K562 (cell line): ENCODE results near the gene RAD54L. TPM values are rescaled to one million over a fixed set of nuclear protein-coding genes. Genes with fewer than 3 reads are reported as not detected.

Source experiments
- E2F6 ChIP-seq, 2 experiments: IDR thresholded peaks; 2 replicates each; pipeline ENCODE4 v1.6.1; 2011; ENCODE audit warnings: borderline replicate concordance in 1 of 2, control low read depth in 1 of 2, low read depth in 1 of 2, low read length in 1 of 2, mild to moderate bottlenecking in 1 of 2, mixed read lengths in 1 of 2, moderate library complexity in 1 of 2; ENCODE audit not compliant: insufficient read depth in 1 of 2, insufficient read length in 1 of 2, poor library complexity in 1 of 2, severe bottlenecking in 1 of 2; ENCODE audit errors: extremely low read depth in 1 of 2
- ETS2 ChIP-seq: IDR thresholded peaks from 2 replicates; pipeline ENCODE4 v1.6.1; 2016; ENCODE audit warnings: borderline replicate concordance, missing genetic modification characterization, mild to moderate bottlenecking, moderate library complexity, missing compliant biosample characterization; ENCODE audit not compliant: poor library complexity, severe bottlenecking
- ETV5 ChIP-seq: sonication (generic); formaldehyde crosslinking; IDR thresholded peaks from 2 replicates; pipeline ENCODE4 v1.4.0; 2020; ENCODE audit warnings: low read depth, mild to moderate bottlenecking, missing genetic modification reagents
- EWSR1 ChIP-seq: fragments of 450-650 bp; IDR thresholded peaks from 2 replicates; pipeline ENCODE4 v1.6.1; 2018; ENCODE audit warnings: borderline replicate concordance, mild to moderate bottlenecking, low read depth, moderate library complexity; ENCODE audit not compliant: partially characterized antibody
- KLF10 ChIP-seq: fragments of 250-450 bp; sonication (Bioruptor Pico); IDR thresholded peaks from 2 replicates; pipeline ENCODE4 v1.6.1; 2021; ENCODE audit warnings: matching md5 sums
- PHF8 ChIP-seq: fragments of 200-600 bp; sonication (generic); IDR thresholded peaks from 2 replicates; pipeline ENCODE4 v1.6.1; 2012; ENCODE audit warnings: mixed run types, mild to moderate bottlenecking, inconsistent platforms, low read length, moderate library complexity, borderline replicate concordance
- SIN3B ChIP-seq: fragments of 450-650 bp; IDR thresholded peaks from 2 replicates; pipeline ENCODE4 v1.6.1; 2017; ENCODE audit warnings: low read depth, mild to moderate bottlenecking, moderate library complexity
- SNRNP70 ChIP-seq: fragments of 200-400 bp; formaldehyde crosslinking; optimal IDR thresholded peaks from 2 replicates; pipeline ENCODE3; 2017; ENCODE audit warnings: low read depth, low read length
- STAT5A ChIP-seq: IDR thresholded peaks from 2 replicates; pipeline ENCODE4 v1.6.1; 2012; ENCODE audit warnings: low read length, inconsistent platforms, borderline replicate concordance
- TFE3 ChIP-seq: fragments of 450-650 bp; formaldehyde crosslinking; IDR thresholded peaks from 2 replicates; pipeline ENCODE4 v1.4.0; 2020; ENCODE audit warnings: mild to moderate bottlenecking, mixed read lengths
- THAP7 ChIP-seq: fragments of 250-450 bp; sonication (Bioruptor Pico); IDR thresholded peaks from 2 replicates; pipeline ENCODE4 v1.5.0; 2021
- ZNF407 ChIP-seq: fragments of 450-650 bp; IDR thresholded peaks from 2 replicates; pipeline ENCODE4 v1.6.1; 2016; ENCODE audit warnings: low read depth
- polyA plus RNA-seq, 8 experiments: library from polyadenylated mRNA; depleted of rRNA in 4 of 8; stranded (reverse) in 5 of 8; unstranded in 3 of 8; fragments of >200 nt; fragmentation: Nextera tagmentation in 2 of 8; fragmentation: Illumina TruSeq in 1 of 8; extraction: Ambion mirVana in 2 of 8; extraction: Trizol in 1 of 8; gene quantifications; 2 replicates each; pipeline versions ENCODE4 v1.2.1 to v1.2.3, GENCODE V29; 2011 to 2014; ENCODE audit warnings: inconsistent platforms in 1 of 8, missing spikeins in 1 of 8
- total RNA-seq, 7 experiments: library from RNA; depleted of rRNA in 6 of 7; stranded (reverse); fragments of >200 nt in 6 of 7; fragmentation: Illumina TruSeq in 2 of 7; extraction: Trizol in 2 of 7; gene quantifications; 2 replicates each; pipeline versions ENCODE4 v1.2.1 to v1.2.3, GENCODE V29; 2011 to 2021; ENCODE audit warnings: low replicate concordance in 1 of 7

The RAD54L gene
- total and polyA plus RNA-seq, 9 of the 15 experiments (the other 6 are each of a cell fraction or from before 2014, with no cell fraction given), result 17.9 to 92.3 (median 37.5) TPM

GRCh38 chr1:46247436-46248121, at the start of gene RAD54L (continued):
- TF ChIP-seq ZNF407, result peak; percentile 41; the same call in 1 of the 2 replicates
- no peak for TF ChIP-seq STAT5A
- no peak for TF ChIP-seq ETS2
- peak; percentile 80 for TF ChIP-seq PHF8
- TF ChIP-seq E2F6 (IDR thresholded peaks at IDR 0.05; ENCODE audit: borderline replicate concordance in 1 of 2, extremely low read depth in 1 of 2, insufficient read depth in 1 of 2, insufficient read length in 1 of 2, low read depth in 1 of 2, low read length in 1 of 2, poor library complexity in 1 of 2, severe bottlenecking in 1 of 2), result peak; percentile 85
- no peak for TF ChIP-seq SNRNP70
- no peak for TF ChIP-seq EWSR1
- peak; percentile 90 for TF ChIP-seq SIN3B
- peak; percentile 60 for TF ChIP-seq ETV5
- no peak for TF ChIP-seq TFE3
- TF ChIP-seq THAP7 (CRISPR knock-in tag), result no peak
- no peak for TF ChIP-seq KLF10 (CRISPR knock-in tag)
